Dedifferentiated amniotic fluid mesenchymal stem cell (primary cell): Measurements from ENCODE around the gene MACROD2.

Source experiments
- DNase-seq: peaks from one replicate; pipeline ENCODE4 v3.0.0-alpha.2; 2016; ENCODE audit errors: extremely low spot score

MACROD2 gene

DNA sequence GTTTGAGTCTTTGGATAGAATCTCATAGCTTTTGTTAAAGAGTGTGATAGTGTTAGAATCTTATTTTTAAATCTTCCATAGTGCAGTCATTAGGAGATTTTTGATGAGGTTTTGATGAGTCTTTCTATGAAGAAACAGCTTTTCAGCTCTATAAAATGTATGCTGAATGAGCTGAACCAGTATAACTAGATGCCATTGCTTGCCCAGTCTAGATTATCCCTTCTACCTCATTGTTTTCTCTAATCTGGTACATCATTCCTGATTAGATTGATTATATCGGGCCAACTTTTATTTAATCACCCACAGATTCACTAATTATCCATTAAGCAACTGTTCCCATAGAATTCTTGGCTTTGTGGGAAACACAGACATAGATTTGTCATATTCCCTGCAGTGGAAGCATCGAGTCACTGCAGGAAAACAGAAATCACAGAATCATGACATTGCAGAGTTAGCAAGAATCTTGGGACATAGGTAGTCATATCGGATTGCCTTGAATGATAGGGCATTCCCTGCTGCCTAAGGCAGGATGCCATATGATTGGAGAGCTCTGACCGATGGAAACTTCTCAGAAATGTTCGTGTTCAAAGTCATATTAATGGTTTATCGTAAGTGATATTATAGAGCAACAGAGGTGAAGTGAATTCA lies 1224.8 kb downstream of the MACROD2 start:
- DNase-seq, result no peak

DNA sequence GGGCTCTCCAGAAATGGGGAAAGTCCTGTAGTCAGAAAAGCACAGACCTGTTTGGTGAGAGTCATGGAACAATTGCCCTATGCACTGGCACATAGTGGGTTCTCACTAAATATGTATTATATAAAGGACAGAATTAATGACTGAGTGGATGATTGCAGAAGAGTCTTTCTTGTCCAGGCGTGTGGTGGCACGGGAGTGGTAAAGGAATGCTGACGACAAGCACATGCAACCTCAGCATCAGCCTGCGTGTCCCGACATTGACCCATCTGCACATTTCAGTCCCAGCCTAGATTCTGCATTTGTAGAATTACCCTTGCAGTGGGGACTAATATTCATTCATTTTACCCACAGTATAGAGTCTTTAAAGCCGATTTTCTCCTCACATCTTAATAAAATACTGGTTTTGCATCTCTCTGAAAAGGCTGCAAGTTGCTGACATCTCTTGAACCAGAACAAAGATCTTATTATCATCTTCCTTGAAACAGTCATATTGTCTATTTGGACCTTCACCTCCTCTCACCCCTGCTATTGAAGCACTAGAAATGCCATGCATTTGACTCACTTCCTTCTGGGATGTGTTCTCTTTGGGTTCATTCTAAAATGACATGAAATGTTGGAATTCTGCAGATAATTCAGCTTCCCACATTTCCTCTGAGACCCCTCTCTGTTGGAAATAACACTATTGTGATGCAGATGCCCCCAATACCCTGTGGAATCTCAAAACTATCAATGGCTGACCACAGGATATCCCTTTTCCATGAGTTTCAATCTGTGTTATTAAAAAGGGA lies 1225.7 kb downstream of the MACROD2 start:
- no peak for DNase-seq

DNA sequence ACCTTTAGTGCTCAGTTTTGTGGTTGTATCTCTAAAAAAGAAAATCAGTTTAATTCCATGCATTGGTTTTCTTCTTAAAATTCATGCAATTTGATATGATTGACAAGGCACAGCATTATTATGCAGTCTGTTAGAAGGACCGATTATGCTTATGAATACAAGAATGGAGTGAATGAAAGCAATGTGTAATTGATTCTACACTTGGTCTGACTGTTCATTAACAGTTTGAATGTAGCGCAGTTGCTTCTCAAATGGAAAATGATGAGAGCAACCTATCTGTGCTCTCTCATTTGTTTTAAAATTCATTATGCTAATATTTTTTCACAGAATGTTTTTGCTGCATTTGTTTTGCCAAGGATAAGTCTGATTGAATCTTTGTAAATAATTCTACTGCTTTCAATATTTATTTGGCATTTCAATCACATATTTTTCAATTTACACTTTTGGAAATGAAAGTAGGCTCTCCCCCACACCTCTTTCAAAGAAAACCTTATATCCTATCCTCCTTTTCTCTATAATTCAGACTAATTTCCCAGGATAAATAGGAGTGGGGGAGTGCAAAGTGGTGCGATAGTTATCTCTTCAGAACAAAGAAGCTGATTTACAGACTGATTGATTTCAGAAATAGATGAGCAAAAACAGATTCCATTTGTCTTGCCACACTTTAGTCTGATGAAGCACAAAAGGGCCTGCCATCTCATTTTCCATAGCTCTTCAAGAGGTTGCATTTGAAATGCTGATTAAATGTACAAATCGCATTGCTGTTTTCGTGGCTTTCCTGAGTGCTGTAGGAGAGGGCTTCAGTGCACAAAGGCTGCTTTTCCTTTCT lies 1227.4 kb downstream of the MACROD2 start:
- DNase-seq, result no peak

DNA sequence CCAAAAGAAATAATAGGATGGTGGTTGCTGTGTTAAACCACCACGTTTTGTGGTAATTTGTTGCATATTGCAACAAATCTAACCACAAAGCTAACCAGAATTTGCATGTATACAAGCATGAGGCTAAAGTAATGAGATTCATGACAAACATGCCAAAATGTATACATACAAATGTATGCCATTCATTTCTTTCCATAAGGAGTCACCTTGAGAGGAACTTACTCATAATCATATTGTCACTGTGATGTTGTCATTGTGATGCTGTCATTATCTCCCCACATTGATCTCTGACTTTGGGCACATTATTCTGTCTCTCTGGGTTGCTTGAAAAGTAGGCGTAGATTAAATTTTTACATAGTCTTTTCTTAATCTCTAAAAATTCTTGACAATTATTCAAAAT lies 1228.9 kb downstream of the MACROD2 start:
- DNase-seq, result no peak

DNA sequence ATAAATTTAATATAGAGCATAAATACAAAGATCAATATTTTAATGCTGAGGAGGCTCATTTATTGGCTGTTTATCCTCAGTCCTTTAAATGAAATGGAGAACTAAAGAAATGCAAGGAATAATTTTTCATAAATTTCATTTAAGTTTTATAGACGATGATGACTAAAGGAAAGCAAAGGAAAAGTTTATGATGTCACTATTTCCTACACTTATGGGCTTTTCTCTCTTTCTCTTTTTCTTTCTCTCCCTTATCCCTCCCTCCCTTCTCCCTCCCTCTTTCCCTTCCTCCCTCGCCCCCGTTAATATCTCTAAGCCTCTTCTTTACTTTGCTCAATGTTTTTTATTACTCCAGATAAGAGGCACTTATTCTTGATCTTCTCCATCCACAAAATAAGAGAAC lies 1231.8 kb downstream of the MACROD2 start:
- DNase-seq, result no peak

DNA sequence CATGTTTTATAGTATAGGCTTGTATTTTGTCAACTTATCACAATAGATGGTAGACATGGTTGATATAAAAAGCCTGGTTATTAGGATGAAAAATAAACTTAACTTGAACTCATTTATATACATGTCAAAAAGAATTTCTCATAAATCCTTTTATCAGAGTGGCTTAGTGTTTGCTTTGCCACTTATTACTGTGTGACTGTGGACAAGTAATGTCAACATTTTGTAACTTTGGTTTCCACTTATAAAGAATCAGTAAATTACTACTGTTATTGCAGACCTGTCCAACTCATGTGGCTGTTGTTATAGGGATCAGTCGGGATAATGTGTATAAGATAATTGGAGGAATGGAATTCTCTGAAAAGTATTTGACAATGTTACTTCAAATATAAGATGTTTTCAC lies 1236.9 kb downstream of the MACROD2 start:
- DNase-seq, result no peak

DNA sequence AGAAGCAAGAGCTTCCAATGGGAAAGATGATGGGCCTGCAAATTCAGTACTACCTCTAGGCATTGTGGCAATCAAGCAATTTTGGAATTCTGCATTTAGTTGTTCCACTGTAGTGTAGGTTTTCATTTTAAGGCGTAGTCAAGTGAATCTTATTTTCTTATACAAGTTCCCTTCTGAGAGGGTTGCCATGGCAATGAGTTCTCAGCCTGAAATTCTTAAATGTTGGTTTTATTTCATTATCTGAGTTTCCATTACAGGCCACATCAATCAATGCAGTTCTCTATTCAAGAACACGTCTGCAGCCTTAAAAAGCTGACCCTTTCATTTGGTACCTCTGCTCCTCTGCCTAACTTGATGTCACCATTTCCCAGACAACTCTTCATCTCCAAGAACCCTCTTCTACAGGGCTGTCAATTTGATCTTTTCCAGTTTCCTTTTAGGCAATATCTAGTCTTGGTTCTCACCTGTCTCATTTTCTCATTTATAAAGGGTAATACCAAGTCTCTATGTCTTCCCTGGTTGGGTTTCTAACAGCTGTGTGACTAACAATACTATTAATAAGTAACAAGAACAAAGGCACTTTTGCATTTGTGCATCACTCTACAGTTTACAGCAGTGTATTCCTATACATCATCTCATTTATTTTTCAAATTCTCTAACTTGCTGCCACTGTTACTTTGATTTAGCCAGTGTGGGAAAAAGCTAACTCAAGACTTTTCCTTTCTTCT lies 1240.3 kb downstream of the MACROD2 start:
- no peak for DNase-seq

DNA sequence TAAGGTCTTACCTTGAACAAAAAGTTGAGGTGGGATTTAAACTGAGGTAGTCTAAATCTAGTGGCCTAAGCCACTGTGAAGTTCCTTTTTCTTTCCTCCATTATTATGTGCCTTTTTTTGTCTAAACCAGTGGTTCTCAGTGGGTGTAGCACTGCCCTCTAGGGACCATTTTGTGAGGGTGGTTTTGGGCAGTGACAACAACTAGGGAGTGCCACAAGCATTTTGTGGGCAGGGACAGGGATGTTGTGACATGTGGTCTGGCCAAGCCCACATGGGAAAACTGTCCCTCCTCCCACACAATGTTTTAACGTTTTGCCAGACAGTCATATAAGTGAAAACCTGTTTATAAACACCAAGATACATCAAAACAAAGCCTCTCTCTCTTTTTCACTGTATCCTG lies 1241.5 kb downstream of the MACROD2 start:
- no peak for DNase-seq

DNA sequence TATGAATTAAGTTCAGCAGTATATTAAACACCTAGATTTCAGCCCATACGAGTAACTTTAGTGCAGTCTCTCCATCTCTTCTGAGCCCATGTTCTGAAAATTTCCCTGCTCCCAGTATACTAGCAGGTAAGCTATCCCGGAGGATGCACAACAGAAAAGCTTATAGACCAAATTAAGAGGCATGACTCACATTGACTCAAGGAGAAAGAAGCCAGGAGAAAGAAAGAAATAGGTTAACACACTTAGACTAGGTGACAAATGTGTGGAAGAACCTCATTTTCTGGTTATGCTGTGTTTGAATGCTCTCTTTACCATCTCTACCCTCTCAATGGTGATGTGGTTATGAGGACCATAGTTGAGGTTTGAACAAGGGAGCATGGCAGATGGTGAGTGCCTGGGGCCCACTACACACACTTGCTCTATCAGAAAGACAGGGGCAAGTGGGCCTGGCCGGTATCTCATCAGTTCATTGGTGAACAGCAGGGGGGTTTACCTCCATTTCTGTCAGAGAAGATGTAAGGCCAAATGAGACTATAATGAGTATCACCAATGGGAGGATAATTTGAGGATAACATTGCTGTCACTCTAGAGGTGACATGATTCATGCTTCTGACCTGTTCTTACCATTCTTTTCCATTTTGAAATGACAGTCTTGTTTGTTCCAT lies 1244.4 kb downstream of the MACROD2 start:
- DNase-seq, result no peak

DNA sequence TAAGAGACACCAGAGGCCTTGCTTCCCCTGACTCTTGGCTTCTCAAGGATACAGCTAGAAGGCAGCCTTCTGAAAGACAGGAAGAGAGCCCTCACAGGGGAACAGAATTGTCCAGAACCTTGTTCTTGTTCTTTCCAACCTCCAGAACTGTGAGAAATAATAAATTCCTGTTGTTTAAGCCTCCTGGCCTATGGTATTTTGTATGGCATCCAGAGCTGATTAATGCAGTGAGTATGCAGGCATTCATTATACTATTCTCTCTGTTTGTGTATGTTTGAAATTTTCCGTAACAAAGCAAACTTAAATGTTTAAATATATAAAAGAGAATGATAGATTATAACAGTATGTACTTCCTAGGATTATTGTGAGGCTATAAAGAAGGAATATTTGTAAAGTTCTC lies 1245.5 kb downstream of the MACROD2 start:
- DNase-seq, result peak; percentile 24

DNA sequence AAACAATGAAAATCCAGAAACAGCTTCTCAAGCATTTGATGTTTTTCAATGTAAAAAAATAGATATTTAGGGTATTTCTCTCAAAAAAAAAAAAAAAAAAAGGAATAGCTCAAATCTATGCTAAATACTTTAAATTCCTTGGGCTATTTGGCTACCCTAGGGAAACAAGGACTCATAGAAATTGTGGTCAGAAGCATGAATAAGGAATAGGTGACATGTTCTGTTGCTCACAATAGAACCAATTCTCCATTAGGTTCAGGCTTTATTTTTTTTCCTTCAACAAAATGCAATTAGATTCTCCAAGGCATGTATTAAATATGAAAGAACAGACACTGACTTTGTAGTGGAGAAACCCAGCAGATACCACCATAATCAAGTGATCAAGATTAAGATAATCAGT lies 1246.4 kb downstream of the MACROD2 start:
- no peak for DNase-seq

DNA sequence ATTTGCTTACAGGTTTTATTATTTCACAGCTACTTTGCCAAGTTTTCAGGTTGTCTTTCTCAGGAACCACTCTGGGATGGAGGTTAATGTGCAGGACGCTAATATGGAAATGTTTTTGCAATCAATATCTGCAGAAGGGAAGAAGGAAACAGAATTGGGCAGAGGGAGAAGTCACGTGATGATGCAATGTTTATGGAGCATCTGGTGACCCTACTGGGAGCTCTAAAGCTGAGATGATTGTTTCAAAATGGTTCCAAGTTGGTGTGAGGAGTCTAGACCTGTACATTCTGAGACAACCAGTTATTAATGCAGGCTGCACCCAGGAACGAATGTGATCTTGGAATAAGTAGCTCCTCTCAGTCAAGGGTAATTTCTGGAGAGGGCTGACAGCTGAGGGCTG lies 1247.5 kb downstream of the MACROD2 start:
- DNase-seq, result no peak

DNA sequence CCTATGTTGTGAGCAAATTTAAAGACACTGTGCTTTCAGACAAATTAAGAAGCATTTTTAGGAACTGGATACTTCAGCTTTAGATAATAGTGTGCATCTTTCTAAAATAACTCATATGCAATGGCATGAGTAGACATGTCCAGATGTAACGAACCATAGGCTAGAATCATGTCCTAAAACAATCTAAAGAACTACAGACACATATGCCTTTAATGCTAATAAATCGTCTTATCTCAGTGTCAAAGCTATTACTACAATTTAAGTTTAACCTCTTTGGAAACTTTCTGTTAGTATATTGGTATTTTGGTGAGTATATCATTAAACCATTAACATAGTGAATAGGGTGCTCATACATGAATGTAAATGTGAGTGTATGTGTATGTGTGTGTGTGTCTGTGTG lies 1250.6 kb downstream of the MACROD2 start:
- DNase-seq, result no peak

DNA sequence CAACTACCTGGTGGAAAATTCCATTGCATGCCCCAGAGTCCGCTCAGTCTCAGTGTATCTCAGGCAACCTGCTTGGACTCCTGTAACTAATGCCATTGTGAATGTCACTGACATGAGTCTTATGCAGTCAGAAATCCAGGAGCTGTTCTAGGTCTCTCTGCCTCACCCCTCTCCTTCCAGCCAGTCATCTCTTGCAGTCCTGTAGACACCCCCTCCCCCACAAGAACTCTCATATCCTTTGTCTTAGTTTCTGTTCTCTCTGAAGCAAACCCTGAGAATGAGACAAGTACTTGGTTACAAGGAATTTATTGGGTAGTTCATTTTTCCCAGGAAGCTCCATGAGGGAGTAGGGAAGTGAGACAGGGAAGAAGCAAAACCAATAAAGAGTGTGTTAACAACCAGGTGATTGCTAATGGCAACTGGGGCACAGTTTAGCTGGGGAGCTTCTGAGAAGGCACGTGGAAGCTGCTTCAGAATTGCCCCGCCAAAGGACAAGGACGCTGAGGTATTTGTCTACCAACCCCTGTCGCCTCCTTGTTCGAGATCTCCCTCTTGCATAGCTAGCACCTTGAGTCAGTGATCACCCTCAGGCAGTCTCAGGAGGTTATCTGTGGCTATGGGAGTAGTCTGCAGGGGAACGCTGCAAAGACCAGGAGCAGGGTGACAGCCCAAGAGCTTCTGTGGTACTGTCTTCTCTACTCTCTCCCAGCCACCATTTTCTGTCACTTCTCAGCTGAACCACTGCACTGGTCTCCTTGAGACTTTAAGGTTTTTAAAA lies 1253.5 kb downstream of the MACROD2 start:
- DNase-seq, result no peak

DNA sequence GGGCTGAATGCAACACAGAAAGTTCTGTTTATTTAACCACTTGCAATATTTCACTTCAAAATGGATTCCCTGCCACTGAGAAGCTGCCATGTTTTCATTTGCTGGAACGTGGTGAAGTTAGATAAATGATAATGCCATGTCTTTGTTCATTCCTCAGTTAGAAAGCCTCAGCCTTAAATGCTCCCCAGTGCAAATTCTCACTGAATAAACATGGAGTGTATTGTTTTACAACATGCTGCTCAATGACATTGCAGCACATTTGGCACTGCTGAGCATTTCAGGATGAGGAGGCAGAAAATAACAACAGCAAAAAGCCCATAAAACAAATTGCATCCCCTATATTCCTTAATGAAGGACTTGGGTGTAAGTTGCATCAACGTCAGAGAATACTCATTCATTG lies 1255.9 kb downstream of the MACROD2 start:
- DNase-seq, result no peak

DNA sequence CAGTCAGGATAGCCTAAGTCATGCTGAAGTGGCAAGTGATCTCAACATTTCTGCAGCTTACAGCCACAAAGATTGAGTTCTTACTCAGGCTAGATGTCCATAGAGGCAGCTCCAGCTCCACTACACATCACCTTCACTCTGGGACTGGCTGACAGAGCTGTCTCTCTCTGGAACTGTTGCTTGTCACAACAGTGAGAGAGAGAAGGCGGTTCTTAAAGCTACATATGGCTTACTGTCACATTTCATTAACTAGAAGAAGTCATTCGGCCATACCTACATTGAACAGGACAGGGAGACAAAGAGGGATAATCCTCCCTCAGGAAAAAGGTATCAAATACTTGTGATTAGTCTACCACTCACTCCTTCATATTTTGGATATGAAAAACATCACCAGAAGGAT lies 1257.0 kb downstream of the MACROD2 start:
- no peak for DNase-seq

DNA sequence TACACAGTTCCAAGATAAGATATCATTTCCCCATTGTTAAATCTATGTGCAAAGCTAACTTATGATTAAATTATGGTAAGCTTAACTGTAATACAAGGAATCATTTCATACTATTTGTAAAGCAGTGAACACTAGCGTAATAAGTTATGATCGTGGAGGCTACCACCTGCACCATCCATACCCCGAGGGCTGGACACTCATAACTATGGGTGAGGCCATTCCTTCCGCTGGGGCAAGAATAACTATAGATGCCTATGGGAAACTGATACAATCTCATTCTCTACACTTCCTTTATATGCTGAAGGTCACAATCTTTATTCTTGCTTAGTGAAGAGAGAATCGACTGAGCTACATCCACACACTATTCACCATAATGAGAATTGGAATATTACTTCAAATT lies 1258.1 kb downstream of the MACROD2 start:
- DNase-seq, result no peak

DNA sequence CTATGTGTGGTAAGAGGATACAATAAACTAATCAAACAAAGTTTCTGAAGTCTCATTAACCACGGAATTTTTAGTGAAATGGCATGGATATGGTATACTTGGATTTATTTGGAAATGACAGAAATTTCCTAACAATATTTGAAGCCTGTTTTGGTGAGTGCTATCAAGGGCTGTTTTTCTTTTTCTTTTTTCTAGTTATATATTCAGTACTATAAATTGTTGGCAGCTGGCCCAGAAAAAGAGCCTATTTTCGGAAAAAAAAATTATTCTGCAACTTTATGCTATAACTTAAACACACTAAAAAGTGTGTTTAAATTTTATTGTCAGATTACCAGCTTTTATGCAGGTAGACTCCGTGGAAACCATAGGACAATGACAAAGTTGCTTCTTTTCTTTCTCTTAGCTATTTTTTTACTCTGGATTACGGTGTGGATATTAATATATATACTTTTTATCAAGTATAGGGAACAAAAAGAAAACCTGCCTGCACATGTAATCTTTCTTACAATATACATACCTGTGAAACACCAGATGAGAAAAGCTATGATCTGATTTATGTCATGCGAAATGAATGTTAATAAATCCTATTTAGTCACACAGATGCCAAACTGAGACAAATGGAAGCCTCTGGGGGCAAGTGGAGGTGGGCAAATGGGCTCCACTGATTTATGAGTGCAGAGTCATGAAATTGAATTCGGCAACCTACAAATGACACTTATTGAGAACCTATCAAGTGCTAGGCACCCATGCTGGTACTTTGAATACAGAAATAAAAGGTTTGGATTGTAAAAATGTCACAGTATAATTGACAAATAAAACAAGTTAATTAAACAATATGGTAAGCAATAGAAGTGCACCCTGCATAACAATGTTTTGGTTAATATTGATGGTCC lies 1261.6 kb downstream of the MACROD2 start:
- DNase-seq, result no peak

DNA sequence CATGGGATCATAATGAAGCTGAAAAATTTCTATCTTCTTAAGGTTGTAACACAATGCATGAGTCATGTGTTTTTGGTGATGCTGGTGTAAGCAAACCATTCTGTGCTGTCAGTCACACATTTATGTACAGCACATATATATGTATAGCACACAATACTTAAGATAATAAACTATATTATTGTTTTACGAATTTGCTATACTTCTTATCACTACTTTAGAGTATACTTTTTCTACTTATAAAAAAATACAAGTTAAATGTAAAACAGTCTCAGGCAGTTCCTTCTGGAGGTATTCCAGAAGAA lies 1262.2 kb downstream of the MACROD2 start:
- DNase-seq, result no peak
